Esophagus squamous epithelium (tissue), 4 donors: ENCODE measurements around the gene CYB561.

Source experiments
- POLR2A ChIP-seq, 4 donors: fragments of 450-650 bp; IDR thresholded peaks; one replicate each; pipeline ENCODE4 v1.6.1; 2017; ENCODE audit warnings: antibody characterized with exemption in 4 of 4, mild to moderate bottlenecking in 4 of 4, moderate library complexity in 3 of 4
- TF ChIP-seq, protein P1 (sequence below), 6 experiments: fragments of 450-650 bp in 4 of 6; fragments of 200-600 bp in 2 of 6; sonication (generic) in 2 of 6; IDR thresholded peaks; one replicate each; pipeline ENCODE4 v1.5.1; 2016 to 2019; ENCODE audit warnings: antibody characterized with exemption in 6 of 6, mild to moderate bottlenecking in 4 of 6, moderate library complexity in 4 of 6

DNA sequence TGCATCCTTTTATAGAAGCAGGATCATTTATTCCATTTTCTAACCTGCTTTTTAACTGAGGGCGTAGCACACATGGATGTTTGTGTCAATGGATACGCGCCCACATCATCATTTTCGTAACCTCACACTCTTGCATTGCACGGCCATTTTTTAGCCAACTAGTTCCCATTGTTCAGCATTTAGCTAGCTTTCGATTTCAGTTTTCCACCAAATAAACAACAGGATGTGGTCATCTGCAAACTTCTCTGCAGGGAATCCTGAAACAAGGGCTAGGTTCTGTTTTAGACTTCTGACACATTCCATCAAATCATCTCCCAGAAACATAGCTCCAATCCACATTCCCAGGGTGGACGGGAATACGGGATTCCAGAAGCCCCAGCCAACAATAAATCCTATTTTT is 6.4 kb downstream of the CYB561 start:
- TF ChIP-seq, protein P1, sequence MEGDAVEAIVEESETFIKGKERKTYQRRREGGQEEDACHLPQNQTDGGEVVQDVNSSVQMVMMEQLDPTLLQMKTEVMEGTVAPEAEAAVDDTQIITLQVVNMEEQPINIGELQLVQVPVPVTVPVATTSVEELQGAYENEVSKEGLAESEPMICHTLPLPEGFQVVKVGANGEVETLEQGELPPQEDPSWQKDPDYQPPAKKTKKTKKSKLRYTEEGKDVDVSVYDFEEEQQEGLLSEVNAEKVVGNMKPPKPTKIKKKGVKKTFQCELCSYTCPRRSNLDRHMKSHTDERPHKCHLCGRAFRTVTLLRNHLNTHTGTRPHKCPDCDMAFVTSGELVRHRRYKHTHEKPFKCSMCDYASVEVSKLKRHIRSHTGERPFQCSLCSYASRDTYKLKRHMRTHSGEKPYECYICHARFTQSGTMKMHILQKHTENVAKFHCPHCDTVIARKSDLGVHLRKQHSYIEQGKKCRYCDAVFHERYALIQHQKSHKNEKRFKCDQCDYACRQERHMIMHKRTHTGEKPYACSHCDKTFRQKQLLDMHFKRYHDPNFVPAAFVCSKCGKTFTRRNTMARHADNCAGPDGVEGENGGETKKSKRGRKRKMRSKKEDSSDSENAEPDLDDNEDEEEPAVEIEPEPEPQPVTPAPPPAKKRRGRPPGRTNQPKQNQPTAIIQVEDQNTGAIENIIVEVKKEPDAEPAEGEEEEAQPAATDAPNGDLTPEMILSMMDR (IDR thresholded peaks at IDR 0.05), result no peak
- no peak for TF ChIP-seq POLR2A (IDR thresholded peaks at IDR 0.05)
